ENCODE results near the gene INAVA. TPM values are rescaled to one million over a fixed set of nuclear protein-coding genes. Genes with fewer than 3 reads are reported as not detected.
A peak's percentile ranks its signal among the peaks of the same experiment; 100 is the strongest.

The INAVA gene
- total RNA-seq, 1 experiment from 2014 or later = 36.8 TPM

GRCh38 chr1:200916681-200917080 lies 22.0 kb downstream of the INAVA start:
- no peak overlapping the region for H3T11ph ChIP-seq (ENCODE audit: low read length)
- Mint-ChIP-seq H3K27me3 (ENCODE audit: low read depth) (no peaks in the 10 kb centered on the region), H3K4me1 (peaks cover 14 to 23% of the 10 kb centered on the region in 2 experiments), H3K9me3 (no peaks in the 10 kb centered on the region), H3K36me3 (ENCODE audit: insufficient read depth in 1 of 3, low read depth in 3 of 3) (peaks cover 7 to 22% (median 20%) of the 10 kb centered on the region in 3 experiments; a peak in 6 of 7 replicates), H3K27ac (peak overlapping the region; percentile 25 to 83 (median 39); a peak in 3 of 7 replicates), H3K4me3 (no peak overlapping the region)
- no peak overlapping the region for H3K18ac ChIP-seq (ENCODE audit: insufficient read length, low read depth, low read length)
- no peak overlapping the region for H3K9ac ChIP-seq (ENCODE audit: extremely low read depth, insufficient read length, low read length)
- H3K56ac ChIP-seq (ENCODE audit: insufficient read length, low read depth, low read length) = no peak overlapping the region
- H2BK15ac ChIP-seq (ENCODE audit: low read depth, low read length) = no peak overlapping the region
- H3K79me1 ChIP-seq (ENCODE audit: insufficient read depth, low read depth, low read length, poor library complexity, severe bottlenecking) = no peaks in the 10 kb centered on the region
- no peak overlapping the region for H4K5ac ChIP-seq (ENCODE audit: insufficient read length, low read depth, low read length)
- H4K8ac ChIP-seq (replicated peaks; ENCODE audit: insufficient read length, low read depth, low read length) = no peak overlapping the region
- H2BK5ac ChIP-seq (ENCODE audit: insufficient read length, low read length) = no peak overlapping the region
- no peaks in the 10 kb centered on the region for H3K9me3 ChIP-seq (ENCODE audit: control insufficient read depth, low read depth, low read length)
- no peak overlapping the region for H2BK12ac ChIP-seq (ENCODE audit: insufficient read length, low read depth, low read length)
- H3K23ac ChIP-seq (ENCODE audit: insufficient read length, low read depth, low read length) = no peak overlapping the region
- TF ChIP-seq, protein P1, sequence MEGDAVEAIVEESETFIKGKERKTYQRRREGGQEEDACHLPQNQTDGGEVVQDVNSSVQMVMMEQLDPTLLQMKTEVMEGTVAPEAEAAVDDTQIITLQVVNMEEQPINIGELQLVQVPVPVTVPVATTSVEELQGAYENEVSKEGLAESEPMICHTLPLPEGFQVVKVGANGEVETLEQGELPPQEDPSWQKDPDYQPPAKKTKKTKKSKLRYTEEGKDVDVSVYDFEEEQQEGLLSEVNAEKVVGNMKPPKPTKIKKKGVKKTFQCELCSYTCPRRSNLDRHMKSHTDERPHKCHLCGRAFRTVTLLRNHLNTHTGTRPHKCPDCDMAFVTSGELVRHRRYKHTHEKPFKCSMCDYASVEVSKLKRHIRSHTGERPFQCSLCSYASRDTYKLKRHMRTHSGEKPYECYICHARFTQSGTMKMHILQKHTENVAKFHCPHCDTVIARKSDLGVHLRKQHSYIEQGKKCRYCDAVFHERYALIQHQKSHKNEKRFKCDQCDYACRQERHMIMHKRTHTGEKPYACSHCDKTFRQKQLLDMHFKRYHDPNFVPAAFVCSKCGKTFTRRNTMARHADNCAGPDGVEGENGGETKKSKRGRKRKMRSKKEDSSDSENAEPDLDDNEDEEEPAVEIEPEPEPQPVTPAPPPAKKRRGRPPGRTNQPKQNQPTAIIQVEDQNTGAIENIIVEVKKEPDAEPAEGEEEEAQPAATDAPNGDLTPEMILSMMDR (conservative IDR thresholded peaks at IDR 0.05) = no peak
- H3K4me1 ChIP-seq (ENCODE audit: insufficient read depth, low read length) = peaks cover 3% of the 10 kb centered on the region; the same call in 1 of the 2 replicates
- H2BK120ac ChIP-seq (ENCODE audit: low read depth, low read length, poor library complexity, severe bottlenecking) = no peak overlapping the region
- H3K4me2 ChIP-seq (ENCODE audit: insufficient read depth, insufficient read length, low read length) = no peak overlapping the region
- no peaks in the 10 kb centered on the region for H3K27me3 ChIP-seq (ENCODE audit: insufficient read depth, low read length)
- no peaks in the 10 kb centered on the region for H4K20me1 ChIP-seq (ENCODE audit: control insufficient read depth, insufficient read depth, insufficient read length)
- H2BK20ac ChIP-seq (ENCODE audit: low read depth, low read length, poor library complexity, severe bottlenecking) = no peak overlapping the region
- no peaks in the 10 kb centered on the region for H3K23me2 ChIP-seq (ENCODE audit: insufficient read length, low read depth, low read length, poor library complexity, severe bottlenecking)
- no CpG with 5 or more reads among the region's 11 CpGs for WGBS (ENCODE audit: extremely low coverage, insufficient read length, low lambda C conversion rate)
- H4K91ac ChIP-seq (ENCODE audit: insufficient read length, low read depth, low read length) = no peak overlapping the region
- H3K79me2 ChIP-seq (ENCODE audit: insufficient read depth, low read length) = no peaks in the 10 kb centered on the region
- H2AFZ ChIP-seq (ENCODE audit: low read length) = no peak overlapping the region
- H3K27ac ChIP-seq (ENCODE audit: insufficient read length, low read depth, low read length) = no peak overlapping the region
- no peak overlapping the region for H3K4ac ChIP-seq (ENCODE audit: low read depth, low read length)
- no peak overlapping the region for H2AK5ac ChIP-seq (ENCODE audit: insufficient read length, low read length)
- no peak overlapping the region for H3K14ac ChIP-seq (ENCODE audit: insufficient read depth, low read length)
- no peak for DNase-seq

All from H9 (cell line).